Sigmoid colon (tissue), 4 donors: ENCODE measurements around the gene NIPAL3.

Source experiments
- POLR2AphosphoS5 ChIP-seq, 4 donors: sonication (generic); formaldehyde crosslinking; IDR thresholded peaks; one replicate each; pipeline ENCODE4 v1.6.1; 2017; ENCODE audit warnings: antibody characterized with exemption in 4 of 4
- TF ChIP-seq, protein P1 (sequence below), 4 experiments: fragments of 450-650 bp in 3 of 4; fragments of 200-600 bp in 1 of 4; IDR thresholded peaks; one replicate each; pipeline ENCODE4 v1.5.1; 2016 to 2019; ENCODE audit warnings: antibody characterized with exemption in 4 of 4, mild to moderate bottlenecking in 3 of 4, moderate library complexity in 2 of 4

DNA sequence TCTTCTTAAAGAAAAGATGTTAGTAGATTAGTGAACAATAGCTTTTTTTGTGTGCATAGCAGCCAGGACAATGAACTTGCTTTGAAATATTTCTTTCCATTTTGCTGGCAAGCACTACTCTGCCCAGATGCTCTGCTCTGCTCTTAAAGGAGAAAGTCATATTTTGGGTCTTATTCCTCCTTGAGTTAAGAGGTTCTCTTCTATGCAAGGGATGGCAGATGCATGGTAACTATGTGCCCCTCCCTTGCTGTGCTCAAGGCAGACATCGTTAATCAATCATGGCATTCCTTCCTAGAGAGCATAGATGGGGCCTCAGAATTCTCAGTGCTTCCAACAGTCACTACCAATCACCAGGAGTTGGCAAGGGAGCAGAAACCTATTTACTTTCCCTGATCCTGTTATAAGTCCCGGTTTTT lies 27.6 kb downstream of the NIPAL3 start:
- no peak for TF ChIP-seq POLR2AphosphoS5 (IDR thresholded peaks at IDR 0.05)
- TF ChIP-seq, protein P1, sequence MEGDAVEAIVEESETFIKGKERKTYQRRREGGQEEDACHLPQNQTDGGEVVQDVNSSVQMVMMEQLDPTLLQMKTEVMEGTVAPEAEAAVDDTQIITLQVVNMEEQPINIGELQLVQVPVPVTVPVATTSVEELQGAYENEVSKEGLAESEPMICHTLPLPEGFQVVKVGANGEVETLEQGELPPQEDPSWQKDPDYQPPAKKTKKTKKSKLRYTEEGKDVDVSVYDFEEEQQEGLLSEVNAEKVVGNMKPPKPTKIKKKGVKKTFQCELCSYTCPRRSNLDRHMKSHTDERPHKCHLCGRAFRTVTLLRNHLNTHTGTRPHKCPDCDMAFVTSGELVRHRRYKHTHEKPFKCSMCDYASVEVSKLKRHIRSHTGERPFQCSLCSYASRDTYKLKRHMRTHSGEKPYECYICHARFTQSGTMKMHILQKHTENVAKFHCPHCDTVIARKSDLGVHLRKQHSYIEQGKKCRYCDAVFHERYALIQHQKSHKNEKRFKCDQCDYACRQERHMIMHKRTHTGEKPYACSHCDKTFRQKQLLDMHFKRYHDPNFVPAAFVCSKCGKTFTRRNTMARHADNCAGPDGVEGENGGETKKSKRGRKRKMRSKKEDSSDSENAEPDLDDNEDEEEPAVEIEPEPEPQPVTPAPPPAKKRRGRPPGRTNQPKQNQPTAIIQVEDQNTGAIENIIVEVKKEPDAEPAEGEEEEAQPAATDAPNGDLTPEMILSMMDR (IDR thresholded peaks at IDR 0.05): no peak
